Measurements from ENCODE around the gene SGF29.
"Not testable (repeated sequence)": the region's sequence is repeated elsewhere in the genome, so short reads cannot be mapped to it uniquely, and the experiment has no call there.

The SGF29 gene

DNA sequence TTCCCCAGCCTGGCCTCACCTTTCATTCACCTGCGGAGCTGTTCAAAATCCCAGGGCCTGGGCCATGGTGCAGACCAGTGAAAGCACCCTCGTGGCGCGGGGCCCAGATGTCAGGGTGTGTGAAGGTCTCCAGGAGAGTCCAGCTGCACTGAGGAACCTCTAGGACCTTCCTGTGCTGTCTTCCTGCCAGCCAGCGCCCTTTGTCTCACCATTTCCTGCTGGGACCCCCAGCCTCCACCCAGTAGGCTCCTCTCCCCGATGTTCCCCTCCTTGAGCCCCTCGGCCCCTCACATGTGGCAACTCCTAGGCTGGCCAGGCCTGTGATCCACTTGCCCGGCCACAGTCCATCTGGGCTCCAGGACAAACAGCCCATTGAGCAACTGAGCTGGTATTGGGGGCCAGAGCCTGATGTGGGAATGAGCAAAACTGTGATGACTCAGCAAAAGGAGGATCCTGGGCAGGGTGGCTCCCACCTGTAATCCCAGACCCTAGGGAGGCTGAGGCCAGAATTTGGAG lies 42.5 kb downstream of the SGF29 start:
- DNase-seq (ENCODE audit: low spot score): no peak

DNA sequence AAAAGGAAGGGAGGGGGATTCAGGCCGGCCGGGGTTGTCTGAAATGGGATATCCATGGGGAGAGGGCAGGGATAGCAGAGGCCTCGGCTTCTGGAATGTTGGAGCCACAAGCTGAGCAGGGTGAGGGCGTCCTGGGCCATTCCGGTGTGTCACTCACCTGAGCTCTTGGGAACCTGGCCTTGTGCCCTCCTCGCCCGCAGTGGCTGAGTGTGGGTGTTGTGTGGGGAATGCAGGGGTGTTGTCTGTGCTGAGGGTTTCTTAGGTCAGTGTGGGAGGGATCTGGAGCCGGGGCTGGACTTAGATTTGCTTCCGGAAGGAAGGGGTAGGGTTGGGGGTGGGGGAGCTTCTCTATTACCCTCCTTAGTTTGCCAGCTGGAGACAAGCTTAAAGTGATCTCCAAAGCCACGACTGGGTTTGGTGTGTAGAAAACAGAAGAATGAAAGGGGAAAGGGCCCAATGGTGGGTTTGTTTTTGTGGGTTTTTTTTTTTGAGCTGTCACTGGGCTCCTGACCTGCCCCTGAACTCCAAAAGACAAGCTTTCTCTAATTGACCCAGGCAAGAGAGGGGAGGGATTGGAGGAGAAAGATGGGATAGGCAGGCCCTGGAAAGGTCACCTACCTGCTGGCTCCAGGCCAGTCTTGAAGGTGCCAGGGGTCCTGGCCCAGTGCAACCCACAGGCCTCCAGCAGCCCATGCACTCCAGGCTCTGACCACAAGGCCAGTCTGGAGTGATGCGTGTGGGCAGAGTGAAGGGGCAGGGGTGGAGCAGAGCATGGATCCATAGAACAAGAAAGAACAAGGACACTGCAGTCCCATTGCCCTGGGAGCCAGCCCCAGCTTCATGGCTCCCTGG lies 43.3 kb downstream of the SGF29 start, which contains the start of gene SULT1A2:
Gene SULT1A2, minus strand, starts transcription at position 211 of the 852 bp plus-strand sequence. CDS start 1,120 bp downstream, outside the sequence.
- DNase-seq (ENCODE audit: low spot score): no peak

GRCh38 chr16:28597692-28598261 lies 44.1 kb downstream of the SGF29 start:
- DNase-seq (ENCODE audit: low spot score): no peak

GRCh38 chr16:28599377-28600285 lies 45.9 kb downstream of the SGF29 start:
- not testable (repeated sequence) for DNase-seq (ENCODE audit: low spot score)

DNA sequence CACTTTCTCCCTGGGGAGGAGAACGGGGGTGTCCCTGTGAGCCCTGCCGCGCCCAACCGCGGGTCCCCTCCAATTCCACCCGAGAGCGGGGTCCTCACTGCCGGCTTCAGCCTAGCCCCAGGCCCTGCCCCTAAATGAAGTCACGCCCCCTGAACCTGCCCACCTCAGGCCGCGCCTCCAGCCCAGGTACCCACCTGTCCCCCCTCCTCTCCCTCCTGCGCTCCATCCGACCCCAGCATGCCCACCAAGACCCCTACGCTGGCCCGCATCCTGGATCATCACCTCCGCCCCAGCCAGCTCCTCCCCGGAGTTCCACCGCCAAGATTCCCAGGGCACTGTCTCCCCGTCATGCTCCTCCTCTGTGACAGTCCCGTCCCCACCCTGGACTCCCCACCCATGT lies 47.2 kb downstream of the SGF29 start:
- not testable (repeated sequence) for DNase-seq (ENCODE audit: low spot score)

GRCh38 chr16:28601589-28601988 lies 47.9 kb downstream of the SGF29 start:
- DNase-seq (ENCODE audit: low spot score): not testable (repeated sequence)

- DNase-seq (ENCODE audit: low spot score): not testable (repeated sequence)
Observed at GRCh38 chr16:28602062-28602461, 48.3 kb downstream of the SGF29 start.

- DNase-seq (ENCODE audit: low spot score): no peak
Observed at GRCh38 chr16:28602529-28602928, 48.8 kb downstream of the SGF29 start.

DNA sequence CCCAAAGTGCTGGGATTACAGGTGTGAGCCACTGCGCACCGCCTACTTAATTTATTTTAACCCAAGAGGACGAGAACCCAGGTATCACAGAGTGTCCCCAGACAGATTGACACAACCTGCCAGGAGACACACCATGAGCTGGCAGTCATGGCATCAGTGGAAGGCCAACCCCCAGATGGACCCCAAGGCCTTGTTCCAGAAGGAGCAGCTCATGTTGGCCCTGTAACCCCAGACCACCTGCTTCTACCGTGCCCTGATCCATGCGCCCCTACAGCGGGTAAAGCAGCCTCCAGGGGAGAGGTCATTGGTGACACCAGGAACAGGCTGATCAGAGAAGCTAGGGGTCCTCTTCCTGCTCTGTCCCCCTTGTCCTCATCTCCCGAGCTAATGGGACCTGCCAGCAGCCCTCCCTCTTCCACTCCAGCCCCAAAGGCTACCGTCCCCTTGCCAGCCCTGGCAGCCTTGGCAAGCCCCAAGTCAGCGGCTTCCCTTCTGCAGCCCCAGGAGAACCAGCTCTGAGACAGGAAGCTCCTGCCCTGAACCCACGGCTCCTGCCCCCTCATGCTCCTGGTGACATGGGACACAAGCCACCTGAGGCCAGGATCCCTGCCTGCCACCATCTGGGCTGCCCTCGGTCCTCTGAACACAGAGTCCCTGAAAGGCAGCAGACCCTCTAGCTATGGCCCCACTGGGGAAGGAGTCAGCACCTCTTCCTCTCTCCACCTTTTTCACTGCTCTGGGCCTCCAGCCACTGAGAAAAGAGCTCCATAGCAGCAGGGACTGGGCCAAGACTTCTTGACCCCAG lies 49.9 kb downstream of the SGF29 start:
- no peak for DNase-seq (ENCODE audit: low spot score)

GRCh38 chr16:28604186-28604565 lies 50.5 kb downstream of the SGF29 start:
- DNase-seq (ENCODE audit: low spot score): no peak

DNA sequence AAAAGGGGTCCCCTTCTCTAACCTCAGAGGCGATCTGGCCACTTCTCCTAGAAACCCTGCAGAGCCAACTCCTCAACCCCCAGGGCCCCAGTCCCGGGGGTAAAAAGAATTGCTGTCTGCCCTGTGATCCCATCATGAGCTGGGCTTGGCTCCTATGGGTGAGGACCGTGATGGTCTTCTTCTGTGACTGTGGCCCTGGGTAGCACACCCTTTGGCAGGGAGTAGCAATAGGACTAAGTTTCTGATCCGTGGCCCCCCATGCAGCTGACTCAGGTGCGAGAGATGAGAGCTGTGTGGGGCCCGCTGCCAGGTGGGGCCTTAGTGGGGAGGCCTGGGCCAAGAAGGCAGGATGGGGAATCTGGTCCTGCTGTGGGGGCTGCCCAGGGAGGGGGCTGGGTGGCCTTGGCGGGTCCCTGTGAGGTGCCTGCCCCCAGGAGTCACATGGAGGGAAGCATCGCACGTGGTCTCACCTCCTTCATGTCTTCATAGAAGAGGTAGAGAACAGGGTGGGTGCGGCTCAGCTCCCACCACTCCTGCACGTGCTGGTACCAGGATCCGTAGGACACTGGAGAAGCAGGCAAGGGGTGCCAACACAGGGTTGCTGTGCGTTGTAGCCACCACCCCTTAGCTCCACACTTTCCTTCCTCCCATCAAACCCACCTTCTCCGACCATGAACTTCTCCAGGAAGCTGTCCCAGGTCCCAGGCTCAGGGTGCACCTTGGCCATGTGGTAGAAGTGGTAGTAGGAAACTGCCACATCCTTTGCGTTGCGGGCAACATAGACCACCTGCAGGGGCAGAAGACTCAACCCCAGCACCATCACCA lies 52.8 kb downstream of the SGF29 start:
- no peak for DNase-seq (ENCODE audit: low spot score)

- no peak for DNase-seq (ENCODE audit: low spot score)
Observed at GRCh38 chr16:28607116-28607623, 53.5 kb downstream of the SGF29 start.

DNA sequence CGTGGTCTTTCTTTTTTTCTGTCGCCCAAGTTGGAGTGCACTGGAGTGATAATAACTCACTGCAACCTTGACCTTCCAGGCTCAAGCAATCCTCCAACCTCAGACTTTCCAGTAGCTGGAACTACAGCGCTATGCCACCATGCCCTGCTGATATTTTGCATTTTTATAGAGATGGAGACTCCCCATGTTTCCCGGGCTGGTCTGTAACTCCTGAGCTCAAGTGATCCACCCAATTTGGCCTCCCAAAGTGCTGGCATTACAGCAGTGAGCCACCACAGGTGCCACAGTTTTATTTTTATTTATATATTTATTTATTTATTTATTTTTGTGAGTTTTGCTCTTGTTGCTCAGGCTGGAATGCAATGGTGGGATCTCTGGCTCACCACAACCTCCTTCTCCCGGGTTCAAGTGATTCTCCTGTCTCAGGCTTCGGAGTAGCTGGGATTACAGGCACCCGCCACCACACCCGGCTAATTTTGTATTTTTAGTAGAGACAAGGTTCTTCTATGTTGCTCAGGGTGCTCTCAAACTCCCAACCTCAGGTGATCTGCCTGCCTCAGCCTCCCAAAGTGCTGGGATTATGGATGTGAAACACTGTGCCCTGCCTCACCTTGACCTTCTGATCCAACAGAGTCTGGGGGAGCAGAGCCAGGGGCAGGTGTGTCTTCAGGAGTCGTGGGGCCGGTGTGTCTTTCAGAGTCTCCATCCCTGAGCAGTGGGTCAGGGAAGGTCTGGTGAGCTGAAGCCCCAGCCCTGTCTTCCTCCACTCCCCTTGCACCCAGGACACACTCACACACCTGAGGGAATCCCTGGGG lies 54.2 kb downstream of the SGF29 start:
- not testable (repeated sequence) for DNase-seq (ENCODE audit: low spot score)

- DNase-seq (ENCODE audit: low spot score): not testable (repeated sequence)
Observed at GRCh38 chr16:28608496-28608808, 54.7 kb downstream of the SGF29 start.

DNA sequence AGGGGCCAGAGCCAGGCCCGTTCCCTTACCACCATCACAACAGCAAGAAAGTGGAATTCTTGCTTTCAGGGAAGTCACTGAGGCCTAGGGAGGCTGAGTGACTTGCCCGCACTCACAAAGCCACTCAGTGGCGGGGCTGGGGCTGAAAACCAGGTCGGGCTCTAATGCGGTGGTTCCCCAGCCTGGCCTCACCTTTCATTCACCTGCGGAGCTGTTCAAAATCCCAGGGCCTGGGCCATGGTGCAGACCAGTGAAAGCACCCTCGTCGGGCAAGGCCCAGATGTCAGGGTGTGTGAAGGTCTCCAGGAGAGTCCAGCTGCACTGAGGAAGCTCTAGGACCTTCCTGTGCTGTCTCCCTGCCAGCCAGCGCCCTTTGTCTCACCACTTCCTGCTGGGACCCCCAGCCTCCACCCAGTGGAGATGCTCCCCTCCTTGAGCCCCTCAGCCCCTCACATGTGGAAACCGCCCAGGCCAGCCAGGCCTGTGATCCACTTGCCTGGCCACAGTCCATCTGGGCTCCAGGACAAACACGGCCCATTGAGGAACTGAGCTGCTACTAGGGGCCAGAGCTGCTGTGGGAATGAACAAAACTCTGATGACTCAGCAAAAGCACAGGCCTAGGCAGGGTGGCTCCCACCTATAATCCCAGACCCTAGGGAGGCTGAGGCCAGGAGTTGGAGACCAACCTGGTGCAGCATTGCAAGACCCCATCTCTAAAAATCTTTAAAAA lies 55.3 kb downstream of the SGF29 start:
- DNase-seq (ENCODE audit: low spot score): not testable (repeated sequence)

- DNase-seq (ENCODE audit: low spot score): no peak
Observed at GRCh38 chr16:28609631-28610594, 56.2 kb downstream of the SGF29 start, which contains the start of gene SULT1A1. Gene SULT1A1 (minus strand): TSS chr16:28610044. CDS start chr16:28608855, 1,189 bp downstream.

GRCh38 chr16:28610595-28611191 lies 57.0 kb downstream of the SGF29 start:
- DNase-seq (ENCODE audit: low spot score): no peak
